ENCODE measurements around the gene DNAI1.

The DNAI1 gene

DNA sequence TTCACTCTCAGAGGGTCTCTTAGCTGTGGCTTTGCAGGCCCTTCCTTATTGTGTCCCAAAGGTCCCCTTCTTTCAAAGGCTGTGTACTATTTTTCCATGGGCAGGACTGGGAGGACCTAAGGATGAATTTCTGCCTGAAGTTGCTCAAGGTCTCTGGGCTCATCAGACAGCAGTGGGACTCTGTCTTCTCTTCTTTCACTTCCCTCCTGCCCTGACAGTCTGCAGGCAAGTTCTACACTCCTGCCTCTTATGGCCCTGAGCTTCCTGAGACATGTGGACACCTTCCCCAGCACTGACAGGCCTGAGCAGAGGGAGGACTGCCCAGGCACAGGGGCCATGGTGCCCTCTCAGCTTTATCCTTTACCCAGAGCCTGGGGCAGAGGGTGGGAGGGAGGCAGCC lies 49.4 kb downstream of the DNAI1 start:
- FAIRE-seq (no peak), DNase-seq (ENCODE audit: insufficient read length) (no peak)
- TF ChIP-seq POLR2A (IDR thresholded peaks at IDR 0.05; ENCODE audit: low read depth, low read length) (no peak), TAF1 (IDR thresholded peaks at IDR 0.05; ENCODE audit: borderline replicate concordance, low read depth, low read length) (no peak), POLR2AphosphoS5 (IDR thresholded peaks at IDR 0.05; ENCODE audit: low read depth, low read length) (no peak)

DNA sequence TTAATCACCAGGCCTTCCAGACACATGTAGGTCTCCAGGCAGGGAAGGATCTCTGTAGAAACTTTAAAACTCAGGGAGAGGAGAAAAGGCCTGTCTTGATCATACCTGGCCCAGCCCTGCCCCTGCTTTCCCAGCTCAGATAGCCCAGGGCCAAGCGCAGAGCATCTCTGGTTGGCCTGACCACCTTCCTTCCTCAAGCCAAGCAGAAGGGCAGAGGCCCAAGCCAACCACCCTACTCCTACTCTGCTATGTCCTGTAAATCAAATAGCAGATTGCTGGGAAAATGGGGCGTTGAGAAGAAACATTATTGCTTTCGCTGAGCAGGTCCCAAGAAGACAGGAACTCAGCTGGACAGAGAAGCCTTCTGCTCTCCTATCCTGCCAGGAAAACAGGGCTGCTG lies 49.9 kb downstream of the DNAI1 start:
- DNase-seq (ENCODE audit: insufficient read length) (no peak), FAIRE-seq (no peak)
- TF ChIP-seq POLR2A (IDR thresholded peaks at IDR 0.05; ENCODE audit: low read depth, low read length) (no peak), POLR2AphosphoS5 (IDR thresholded peaks at IDR 0.05; ENCODE audit: low read depth, low read length) (no peak), TAF1 (IDR thresholded peaks at IDR 0.05; ENCODE audit: borderline replicate concordance, low read depth, low read length) (no peak)

DNA sequence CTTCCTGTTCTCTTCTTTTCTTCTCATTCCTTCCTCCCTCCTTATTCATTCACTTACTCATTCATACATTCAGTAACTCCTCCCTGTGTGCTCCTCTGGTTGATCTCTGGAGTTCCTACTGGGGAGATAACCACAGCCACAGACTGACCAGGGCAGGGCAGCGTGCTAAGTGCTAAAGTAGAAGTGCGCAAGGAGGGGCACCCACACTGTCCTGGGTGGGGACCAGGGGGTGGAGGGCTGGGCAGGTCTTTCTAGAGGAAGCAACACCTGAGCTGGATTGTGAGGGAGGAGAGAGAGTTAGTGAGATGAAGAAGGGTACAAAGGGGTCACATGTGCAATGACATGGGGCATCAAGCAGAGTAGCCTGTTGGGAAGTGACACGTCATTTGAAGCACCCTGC lies 50.3 kb downstream of the DNAI1 start:
- TF ChIP-seq POLR2A (IDR thresholded peaks at IDR 0.05; ENCODE audit: low read depth, low read length), result no peak
- no peak for TF ChIP-seq POLR2AphosphoS5 (IDR thresholded peaks at IDR 0.05; ENCODE audit: low read depth, low read length)
- TF ChIP-seq TAF1 (IDR thresholded peaks at IDR 0.05; ENCODE audit: borderline replicate concordance, low read depth, low read length), result no peak
- FAIRE-seq, result no peak

DNA sequence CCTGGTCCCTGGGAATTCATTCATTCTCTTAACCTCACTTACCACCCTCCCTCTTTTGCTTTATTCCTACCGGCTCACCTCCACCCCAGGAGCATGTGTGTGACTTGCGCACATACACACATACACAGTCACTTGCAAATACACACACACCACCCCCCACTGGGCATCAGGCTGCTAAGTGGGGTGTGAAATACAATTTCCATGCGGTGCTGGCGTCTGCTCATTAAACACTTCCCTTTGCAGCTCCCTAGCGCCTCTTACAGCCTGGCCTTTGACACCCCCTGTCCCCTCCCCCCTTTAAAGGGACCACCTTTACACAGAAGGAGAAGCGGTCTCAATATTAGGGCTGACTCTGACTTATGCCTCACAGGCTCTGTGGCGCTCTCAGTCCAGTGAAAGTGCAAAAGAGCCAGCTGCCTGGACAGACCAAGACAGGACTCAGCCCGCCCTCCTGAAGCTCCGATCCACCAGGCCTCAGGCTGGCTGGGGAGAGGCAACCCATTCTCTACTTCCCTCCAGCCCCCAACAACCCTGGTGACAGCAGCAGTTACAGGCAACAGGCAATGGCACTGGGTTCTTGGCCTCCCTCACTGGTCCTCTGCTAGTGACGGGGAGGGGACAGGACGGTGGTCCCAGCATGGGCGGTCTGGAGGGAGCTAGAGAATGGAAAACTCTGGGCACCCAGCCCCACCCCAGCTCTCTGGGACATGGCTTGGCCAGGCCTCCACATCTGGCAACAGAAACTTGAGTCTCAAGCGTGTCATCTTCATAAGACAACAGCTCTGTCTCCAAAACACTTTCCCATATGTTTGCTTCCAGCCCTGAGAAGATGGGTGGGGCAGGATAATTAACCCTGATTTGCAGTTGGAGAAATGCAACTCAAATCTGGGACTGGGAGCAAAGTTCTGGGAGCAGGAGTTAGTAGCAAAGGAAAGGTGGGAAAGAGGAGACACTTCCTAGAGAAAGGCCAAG lies 52.2 kb downstream of the DNAI1 start:
- TF ChIP-seq POLR2AphosphoS5 (IDR thresholded peaks at IDR 0.05; ENCODE audit: low read depth, low read length) (no peak), POLR2A (IDR thresholded peaks at IDR 0.05; ENCODE audit: low read depth, low read length) (no peak), TAF1 (IDR thresholded peaks at IDR 0.05; ENCODE audit: borderline replicate concordance, low read depth, low read length) (no peak)
- no peak for FAIRE-seq
- no peak for DNase-seq (ENCODE audit: insufficient read length)

More for the DNA sequence above, 50.3 kb downstream of the DNAI1 start:
- DNase-seq (ENCODE audit: insufficient read length), result no peak

DNA sequence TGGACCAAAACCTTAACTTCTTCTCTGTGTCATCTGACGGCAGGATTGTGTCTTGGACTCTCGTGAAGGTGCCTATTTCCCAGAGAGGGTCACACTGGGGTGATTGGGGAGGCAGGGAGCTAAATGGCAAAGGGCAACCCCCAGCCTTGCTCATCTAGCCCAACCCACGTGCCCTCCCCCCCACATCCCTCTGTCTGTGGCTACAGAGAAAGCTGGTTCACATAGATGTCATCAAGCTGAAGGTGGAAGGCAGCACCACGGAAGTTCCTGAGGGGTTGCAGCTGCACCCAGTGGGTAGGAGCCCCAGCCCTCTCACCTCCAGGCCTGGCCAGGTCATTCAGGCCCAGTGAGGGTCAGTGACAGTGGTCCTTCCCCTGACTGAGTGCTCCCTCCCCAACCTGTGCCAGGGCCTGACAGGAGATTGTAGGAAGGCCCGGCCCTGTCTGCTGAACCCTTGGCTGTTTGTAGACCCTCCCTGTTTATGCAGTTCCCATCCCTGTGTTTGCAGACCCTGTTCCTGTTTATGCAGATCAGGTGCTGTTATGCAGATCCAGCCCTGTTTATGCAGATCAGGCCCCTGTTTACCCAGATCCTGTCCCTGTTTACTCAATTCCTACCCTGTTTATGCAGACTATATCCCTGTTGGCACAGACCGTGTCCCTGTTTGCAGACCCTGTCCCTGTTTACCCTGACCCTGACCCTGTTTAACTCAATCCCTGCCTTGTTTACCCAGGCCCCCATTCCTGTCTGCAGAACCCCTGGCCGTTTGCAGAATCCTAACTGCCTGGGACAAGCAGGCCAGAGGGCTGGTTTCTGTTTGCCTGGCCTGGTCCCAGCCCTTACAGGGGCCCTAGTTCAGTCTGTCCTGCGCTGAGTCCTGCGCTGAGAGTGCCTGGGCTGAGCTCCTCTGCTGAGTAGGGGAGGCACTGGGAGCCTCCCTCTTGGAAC lies 53.8 kb downstream of the DNAI1 start:
- DNase-seq (ENCODE audit: insufficient read length) (no peak), FAIRE-seq (no peak)

DNA sequence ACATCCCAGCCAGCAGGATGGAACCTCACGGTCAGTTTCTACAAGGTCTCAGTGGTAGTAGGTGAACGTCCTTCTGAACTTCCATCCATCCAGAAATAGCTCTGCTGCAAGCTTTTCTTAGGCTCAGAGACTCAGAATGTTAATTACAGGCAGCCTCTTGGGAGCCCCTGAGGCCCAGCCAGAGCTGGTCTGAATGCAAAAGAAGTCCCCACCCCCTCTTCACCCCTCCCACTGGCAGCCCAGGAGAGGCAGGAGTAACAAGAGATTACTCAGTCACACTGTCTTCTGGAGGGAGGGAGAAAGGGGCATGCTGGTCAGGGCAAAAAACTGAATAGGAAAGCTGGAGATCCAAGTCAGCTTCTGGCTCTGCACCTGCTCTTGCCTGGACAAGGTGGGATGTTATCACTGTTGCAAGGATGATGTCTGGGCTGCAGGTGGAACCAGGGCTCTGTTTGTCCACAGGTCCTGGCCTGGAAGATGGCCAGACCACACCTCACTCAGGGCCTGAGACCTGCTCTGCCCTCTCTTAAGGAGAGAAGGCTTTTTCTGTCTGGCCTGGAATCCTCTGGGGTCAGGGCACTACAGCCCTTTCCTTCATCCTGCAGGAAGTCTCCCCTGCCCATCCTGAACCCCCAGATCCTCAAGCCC lies 55.1 kb downstream of the DNAI1 start:
- FAIRE-seq (no peak), DNase-seq (ENCODE audit: insufficient read length) (no peak)
- no peak for TF ChIP-seq POLR2AphosphoS5 (IDR thresholded peaks at IDR 0.05; ENCODE audit: low read depth, low read length)
- TF ChIP-seq POLR2A (IDR thresholded peaks at IDR 0.05; ENCODE audit: low read depth, low read length), result no peak
- TF ChIP-seq TAF1 (IDR thresholded peaks at IDR 0.05; ENCODE audit: borderline replicate concordance, low read depth, low read length), result no peak

More for the DNA sequence above, 53.8 kb downstream of the DNAI1 start:
- no peak for TF ChIP-seq POLR2AphosphoS5 (IDR thresholded peaks at IDR 0.05; ENCODE audit: low read depth, low read length)
- TF ChIP-seq POLR2A (IDR thresholded peaks at IDR 0.05; ENCODE audit: low read depth, low read length), result no peak
- TF ChIP-seq TAF1 (IDR thresholded peaks at IDR 0.05; ENCODE audit: borderline replicate concordance, low read depth, low read length), result no peak

DNA sequence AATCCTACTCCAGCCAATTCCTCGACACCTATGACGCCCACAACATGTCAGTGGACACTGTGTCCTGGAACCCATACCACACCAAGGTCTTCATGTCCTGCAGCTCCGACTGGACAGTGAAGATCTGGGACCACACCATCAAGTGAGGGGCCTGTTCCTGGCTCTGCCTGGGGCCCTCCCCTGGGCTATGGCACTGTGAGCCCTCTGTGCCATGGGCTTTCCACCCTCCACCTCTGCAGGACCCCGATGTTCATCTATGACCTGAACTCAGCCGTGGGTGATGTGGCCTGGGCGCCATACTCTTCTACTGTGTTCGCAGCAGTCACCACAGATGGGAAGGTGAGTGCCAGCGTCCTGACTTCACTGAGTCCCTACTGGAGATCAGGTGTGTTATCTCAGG lies 55.8 kb downstream of the DNAI1 start:
- DNase-seq (ENCODE audit: insufficient read length) (no peak), FAIRE-seq (peak; percentile 9)
- no peak for TF ChIP-seq POLR2A (IDR thresholded peaks at IDR 0.05; ENCODE audit: low read depth, low read length)
- no peak for TF ChIP-seq POLR2AphosphoS5 (IDR thresholded peaks at IDR 0.05; ENCODE audit: low read depth, low read length)
- no peak for TF ChIP-seq TAF1 (IDR thresholded peaks at IDR 0.05; ENCODE audit: borderline replicate concordance, low read depth, low read length)

DNA sequence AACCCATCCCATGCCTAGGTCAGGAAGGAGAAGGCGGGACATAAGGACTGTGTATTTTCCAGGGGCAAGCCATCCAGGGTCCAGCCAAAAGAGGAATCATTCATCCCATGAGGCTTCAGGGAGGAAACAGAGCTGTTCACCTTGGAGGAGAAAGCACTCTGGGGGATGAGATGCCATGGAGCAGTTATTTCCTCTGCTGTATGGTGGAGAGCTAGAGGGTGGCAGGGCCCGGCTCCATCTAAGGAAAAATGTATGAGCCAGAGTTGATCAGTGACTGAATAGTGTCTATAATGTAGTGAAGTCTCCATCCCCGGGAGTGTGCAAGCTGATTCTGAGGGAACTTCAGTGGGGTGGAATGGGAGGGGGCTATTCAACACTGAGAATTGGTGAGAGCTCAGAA lies 56.2 kb downstream of the DNAI1 start:
- FAIRE-seq (no peak), DNase-seq (ENCODE audit: insufficient read length) (no peak)
- no peak for TF ChIP-seq POLR2AphosphoS5 (IDR thresholded peaks at IDR 0.05; ENCODE audit: low read depth, low read length)
- no peak for TF ChIP-seq POLR2A (IDR thresholded peaks at IDR 0.05; ENCODE audit: low read depth, low read length)
- no peak for TF ChIP-seq TAF1 (IDR thresholded peaks at IDR 0.05; ENCODE audit: borderline replicate concordance, low read depth, low read length)

DNA sequence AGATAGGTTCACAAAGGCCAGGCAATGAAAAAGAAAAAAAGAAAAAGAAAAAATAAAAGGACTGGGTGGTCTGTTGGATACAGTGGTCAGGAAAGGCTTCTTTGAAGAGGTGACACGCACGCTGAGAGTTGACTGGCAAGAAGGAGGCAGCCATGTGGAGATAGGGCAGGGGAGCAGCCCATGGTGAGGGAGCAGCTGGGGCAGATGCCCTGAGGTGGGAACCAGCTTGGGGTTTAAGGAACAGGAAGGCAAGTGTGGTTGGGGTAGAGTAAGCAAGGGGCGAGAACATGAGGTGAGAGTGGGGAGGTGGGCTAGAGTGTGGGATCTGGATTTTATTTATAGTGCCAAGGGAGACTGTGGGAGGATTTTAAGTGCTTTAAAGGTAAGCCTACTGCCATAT lies 57.4 kb downstream of the DNAI1 start:
- TF ChIP-seq POLR2A (IDR thresholded peaks at IDR 0.05; ENCODE audit: low read depth, low read length) (no peak), TAF1 (IDR thresholded peaks at IDR 0.05; ENCODE audit: borderline replicate concordance, low read depth, low read length) (no peak), POLR2AphosphoS5 (IDR thresholded peaks at IDR 0.05; ENCODE audit: low read depth, low read length) (no peak)
- no peak for FAIRE-seq
- no peak for DNase-seq (ENCODE audit: insufficient read length)

DNA sequence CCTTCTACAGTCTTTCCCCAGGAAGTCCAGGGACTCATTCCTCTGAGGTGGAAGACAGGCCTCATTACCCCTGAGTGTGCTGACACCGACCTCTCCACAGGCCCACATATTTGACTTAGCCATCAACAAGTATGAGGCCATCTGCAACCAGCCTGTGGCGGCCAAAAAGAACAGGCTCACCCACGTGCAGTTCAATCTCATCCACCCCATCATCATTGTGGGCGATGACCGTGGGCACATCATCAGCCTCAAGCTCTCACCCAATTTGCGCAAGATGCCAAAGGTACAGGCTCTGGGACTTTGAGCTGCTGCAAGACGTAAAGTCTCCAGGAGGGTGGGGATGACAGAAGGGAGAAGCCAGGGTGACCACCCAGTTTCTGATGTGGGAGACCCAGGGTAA lies 58.6 kb downstream of the DNAI1 start:
- no peak for DNase-seq (ENCODE audit: insufficient read length)
- no peak for FAIRE-seq
- TF ChIP-seq POLR2A (IDR thresholded peaks at IDR 0.05; ENCODE audit: low read depth, low read length) (no peak), TAF1 (IDR thresholded peaks at IDR 0.05; ENCODE audit: borderline replicate concordance, low read depth, low read length) (no peak), POLR2AphosphoS5 (IDR thresholded peaks at IDR 0.05; ENCODE audit: low read depth, low read length) (no peak)

All from GM12892 (cell line).